Measurements from ENCODE around the gene SNAI3.
A peak's percentile ranks its signal among the peaks of the same experiment; 100 is the strongest.

SNAI3 gene

GRCh38 chr16:88703486-88704309 is 17.4 kb upstream of the SNAI3 start:
- DNase-seq = peak; percentile 87

DNA sequence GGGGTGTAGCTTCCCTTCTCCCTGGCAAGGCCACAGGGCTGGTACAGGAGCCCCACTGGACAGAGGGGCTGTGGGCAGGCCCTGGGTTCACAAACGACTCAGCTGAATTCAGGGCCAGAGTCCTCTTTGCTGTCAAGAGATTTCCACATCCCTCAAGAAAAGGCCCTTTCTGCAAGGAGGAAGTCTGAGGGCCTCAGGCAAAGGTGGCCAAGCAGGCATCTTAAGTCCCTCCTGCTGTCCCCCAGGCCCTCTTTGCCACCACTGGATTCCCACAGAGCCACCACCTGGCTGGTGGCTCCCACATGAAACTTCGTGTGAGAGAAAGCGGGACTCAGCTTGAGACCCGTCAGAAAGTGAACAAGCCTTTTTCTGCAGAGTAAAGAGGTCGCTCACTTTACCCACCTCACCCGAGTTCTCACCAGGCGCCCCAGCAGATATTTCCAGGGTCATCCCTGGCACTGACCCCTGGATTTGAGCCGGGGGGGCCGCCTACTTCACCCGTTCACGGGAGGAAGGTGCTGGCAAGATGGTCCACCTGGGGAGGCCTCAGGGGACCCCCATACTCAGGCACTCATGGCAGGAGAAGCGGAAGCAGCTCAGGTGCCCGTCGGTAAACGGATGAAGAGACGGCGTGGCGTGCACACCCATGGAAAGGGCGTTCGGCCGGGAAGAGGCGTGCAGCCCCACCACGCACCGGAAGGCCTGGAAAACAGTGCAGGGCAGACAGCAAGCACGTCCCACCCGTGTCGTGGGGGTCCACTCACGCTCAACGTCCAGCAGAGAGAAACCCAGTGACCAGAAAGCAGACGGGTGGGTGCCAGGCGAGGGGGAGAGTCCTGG is 16.3 kb upstream of the SNAI3 start:
- no peak for DNase-seq

DNA sequence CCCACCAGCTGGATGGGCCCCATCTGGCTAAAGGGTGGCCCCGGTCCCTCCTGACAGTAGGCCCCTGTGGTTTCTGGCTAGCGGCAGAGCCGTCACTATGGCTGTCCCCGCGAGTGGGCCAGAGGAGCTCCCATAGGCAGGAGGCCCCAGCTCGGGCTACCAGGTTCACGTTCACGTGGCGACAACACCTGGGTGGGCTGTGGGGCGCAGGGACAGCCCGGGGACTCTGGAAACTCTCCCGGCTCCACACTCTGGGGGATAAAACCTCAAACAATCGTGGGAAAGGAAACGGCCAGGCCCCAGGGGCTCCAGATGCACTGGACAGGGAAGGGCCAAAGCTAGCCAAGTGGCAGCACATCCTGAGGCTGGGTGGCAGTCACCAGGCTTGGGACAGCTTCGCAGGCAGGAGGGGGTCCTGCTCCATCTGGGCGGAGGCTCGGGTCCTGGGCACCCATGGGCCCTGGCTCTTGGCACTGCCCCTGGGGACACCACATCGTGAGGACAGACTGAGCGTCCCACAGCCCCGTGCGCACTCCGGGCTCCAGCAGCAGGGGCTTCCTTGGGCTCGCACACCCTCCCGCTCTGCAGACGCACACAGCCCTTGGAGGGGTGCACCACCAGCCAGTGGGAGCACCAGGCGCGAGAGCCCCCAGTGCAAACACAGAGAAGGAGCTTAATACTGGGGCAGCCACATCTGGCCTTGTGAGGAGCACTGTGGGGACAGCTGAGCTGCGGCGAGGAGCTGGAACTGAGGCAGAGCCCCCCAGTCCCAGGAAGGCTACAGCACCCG is 15.5 kb upstream of the SNAI3 start:
- DNase-seq = peak; percentile 72

DNA sequence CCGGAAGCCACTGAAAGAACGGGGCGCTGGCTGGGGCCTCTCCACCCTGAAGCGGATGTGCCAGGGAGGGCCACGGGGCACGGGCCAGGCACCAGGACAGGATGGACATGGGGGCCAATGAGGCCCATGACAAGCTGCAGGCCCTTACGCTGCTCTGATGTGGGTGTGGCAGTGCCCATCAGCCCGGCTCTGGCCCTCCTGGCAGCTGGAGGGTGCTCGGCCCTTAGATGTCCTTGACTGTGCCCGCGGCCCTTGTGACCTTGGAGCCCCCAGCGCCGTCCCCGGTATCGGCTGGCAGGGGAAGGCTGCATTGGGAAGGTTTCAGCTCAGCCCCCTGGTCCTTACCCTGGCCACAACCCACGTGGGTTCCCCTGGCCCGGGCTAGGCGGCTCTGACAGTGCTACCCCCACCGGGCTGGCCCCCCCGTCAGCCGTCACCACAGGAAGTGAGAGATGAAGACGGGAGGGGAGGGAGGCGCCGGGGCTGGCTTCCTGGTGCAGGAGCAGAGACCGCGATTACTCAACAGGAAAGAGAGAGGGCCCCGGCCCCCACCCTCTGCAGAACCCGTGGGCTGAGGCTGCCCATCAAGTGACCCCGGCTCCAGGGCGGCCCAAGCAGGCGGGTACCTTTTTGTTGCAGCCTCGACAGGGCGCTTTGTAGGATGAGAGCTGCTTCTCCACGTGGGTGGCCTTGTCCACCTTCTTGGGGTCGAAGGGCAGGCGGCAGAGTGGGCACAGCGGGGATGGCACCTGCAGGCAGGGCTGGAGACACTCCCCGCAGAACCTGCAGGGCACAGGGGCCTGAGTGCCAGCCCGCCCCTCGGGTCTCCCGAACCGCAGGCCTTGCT is 14.6 kb upstream of the SNAI3 start:
- DNase-seq = peak; percentile 94

DNA sequence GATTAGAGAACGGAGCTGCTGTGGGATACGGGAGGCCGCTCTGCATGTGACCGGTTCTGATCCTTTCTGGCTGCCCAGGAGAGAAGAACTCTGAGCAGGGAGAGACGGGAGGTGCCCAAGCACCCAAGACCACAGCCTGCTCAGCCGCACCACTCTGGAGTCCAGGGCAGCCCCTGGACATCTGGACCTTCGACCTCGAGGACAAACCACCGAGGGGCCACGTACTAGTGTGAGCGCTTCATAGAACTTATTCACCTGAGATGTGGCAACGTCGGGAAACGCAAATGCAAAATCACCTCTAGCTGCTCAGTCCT is 14.0 kb upstream of the SNAI3 start:
- DNase-seq = no peak

DNA sequence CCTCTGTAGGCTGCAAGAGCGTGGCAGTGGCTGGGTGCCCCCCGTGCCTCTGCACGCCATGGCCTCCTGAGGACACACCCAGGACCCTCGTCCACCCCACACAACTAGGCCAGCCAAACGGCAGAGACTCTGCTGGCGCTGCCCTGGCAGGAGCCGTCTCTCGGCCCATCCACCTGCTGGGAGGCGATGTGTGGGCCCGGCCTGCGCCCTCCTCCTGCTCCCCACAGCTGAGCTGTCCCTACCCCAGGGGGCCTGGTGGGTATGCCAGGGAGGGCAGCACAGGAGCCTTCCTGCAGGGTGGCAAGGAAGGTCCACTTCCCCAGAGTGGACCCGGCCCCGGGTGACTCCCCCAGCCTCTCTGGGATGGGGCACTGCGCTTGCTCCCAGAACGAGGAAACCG is 12.9 kb upstream of the SNAI3 start:
- no peak for DNase-seq

GRCh38 chr16:88698646-88699045 is 12.3 kb upstream of the SNAI3 start:
- no peak for DNase-seq

DNA sequence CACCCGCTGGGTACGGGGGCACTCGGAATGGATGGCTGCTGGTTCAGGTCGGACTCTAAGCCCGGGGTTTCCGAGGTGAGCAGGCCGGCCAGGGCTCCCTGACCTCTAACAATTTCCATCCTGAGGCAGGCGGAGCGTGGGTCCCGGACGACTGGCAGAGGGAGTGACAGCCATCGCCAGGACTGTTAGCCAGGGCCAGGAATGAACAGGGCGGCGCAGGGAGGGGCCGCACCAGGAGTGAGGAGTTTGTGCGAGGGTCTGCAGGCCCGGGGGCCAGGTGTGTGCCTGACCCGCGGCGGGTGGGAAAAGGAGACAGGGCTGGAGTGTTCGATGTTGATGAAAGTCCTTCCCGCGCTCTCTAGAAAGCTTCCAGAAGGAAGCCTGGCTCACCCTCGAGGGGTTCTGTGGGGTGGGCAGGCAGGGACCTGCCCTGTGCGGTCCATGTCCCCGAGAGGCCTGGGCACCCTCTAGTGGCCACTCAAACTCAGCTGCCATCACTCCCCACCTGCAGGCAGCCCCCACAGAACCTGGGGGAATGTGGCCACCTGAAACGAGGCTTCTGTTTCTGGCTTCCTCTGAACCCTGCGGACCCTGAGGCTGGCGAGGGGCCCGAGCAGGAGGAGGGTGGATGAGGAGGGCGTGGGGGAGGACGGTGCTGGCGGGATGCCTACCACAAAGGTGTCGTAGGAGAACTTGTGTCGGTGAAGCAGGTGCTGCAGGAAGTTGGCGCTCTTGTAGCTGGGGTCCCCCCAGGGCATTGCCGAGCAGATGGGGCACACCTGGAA is 11.7 kb upstream of the SNAI3 start:
- no peak for DNase-seq

GRCh38 chr16:88697116-88697830 is 11.0 kb upstream of the SNAI3 start:
- DNase-seq = no peak

DNA sequence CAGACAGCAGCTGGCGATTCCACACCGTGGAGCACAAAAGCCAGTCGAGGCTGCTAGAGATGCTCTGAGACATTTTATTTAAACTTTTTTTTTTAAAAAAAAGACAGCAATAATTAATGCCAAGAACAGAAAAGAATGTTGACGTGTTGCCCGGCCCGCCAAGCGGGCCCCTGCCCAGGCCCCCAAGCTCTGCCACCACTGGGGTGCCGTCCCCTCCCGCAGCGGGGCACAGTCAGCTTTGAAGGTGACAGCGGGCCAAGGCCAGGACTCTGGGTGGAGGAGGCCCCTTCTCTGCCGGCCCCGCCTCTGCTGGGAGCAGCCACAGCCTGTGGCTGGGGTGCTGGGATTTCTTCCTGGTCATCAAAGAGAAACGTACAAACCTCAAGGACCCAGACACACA is 10.1 kb upstream of the SNAI3 start:
- DNase-seq = no peak

- DNase-seq = no peak
Measured at GRCh38 chr16:88695753-88696152, 9.4 kb upstream of the SNAI3 start.

DNA sequence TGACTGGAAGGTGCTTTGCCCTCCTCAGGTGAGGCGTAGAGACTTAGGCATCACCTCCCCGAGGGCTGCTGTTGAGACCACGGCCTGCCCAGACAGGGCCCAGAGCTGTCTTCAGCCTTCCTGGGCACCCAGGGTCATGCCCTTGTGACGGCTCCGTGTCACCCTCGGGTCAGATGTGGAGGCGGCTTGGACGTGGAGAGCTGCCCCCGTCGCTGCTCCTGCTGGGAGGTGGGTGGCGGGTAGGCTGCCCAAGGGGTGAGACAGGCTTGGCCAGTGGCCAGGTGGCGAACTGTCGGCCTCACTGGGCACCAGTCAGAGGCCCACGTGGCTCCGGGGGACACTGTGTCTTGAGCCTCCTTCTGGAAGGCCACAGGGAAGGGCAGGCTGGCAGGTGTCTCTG is 8.9 kb upstream of the SNAI3 start:
- DNase-seq = no peak

- no peak for DNase-seq
Measured at GRCh38 chr16:88694221-88695087, 8.1 kb upstream of the SNAI3 start.

- DNase-seq = no peak
Measured at GRCh38 chr16:88693420-88694177, 7.3 kb upstream of the SNAI3 start.

GRCh38 chr16:88692861-88693260 is 6.6 kb upstream of the SNAI3 start:
- no peak for DNase-seq

DNA sequence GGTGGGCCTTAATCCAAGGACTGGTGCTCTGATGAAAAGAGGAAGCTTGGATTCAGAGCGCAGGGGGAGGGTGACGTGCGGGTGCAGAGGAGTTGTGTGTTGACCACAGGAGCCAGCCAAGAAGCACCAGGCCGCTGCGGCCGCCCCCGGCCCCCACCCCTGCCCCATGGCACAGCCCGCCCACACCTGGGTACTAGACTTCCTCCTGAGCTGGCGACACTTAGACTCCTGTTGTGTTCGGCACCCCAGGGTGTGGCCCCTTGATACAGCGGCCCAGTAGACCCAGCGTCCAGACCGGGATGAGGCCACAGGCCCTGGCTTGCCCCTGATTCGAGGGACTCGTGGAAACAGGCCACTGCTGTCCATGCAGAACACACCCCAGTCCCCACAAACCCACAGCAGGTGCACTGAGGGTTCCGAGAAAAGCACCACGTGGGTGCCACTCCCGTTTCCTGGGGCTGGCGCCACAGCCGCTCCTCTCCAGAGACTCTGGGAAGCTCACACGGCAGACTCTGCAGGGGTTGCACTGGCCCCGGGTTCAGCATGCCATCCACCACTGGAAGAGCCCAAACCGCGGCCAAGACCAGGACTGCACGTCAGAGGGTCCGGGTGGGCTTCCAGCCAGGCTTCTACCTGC is 5.7 kb upstream of the SNAI3 start:
- DNase-seq = no peak

DNA sequence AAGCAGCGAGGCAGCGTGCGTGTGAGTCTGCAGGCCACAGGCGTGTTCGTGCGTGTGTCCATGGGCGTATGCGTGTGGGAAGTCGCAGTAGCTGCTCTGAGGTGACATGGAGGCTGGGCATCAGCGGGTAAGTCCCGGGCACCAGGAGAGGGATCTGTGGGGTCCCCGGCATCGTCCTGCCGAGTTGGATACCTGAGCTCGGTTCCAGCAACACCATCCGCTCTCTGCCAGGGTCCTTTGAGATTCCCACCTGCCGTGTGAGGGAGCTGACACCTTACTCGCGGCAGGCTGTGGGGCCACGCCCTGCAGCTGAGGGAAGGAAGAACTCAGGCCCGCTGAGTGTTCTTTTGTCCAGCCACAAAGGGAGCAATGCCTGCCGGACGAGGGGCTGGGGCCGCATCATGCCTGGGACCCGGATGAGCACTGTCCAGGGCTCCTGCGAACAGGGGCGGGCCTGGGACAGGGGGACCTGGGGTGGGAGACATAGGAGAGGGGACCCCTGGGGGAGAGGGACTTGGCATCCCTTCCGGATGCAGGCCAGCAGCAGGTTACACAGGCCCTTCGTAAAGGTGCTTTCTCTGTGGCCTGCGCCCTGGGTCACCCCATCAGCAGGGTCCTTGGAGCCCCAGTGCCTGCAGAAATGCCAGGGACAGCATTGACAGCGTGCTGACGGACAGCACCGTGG is 5.0 kb upstream of the SNAI3 start:
- DNase-seq = no peak
